IPS-20b (cell line): ENCODE measurements around the gene PARP11.

Experiments
- H3K27ac ChIP-seq: one replicate; pipeline ENCODE4 v1.5.1; 2013; ENCODE audit warnings: low read length
- H3K27me3 ChIP-seq: 2 replicates; pipeline ENCODE4 v1.6.1; 2013; ENCODE audit warnings: mild to moderate bottlenecking, low read length, inconsistent platforms; ENCODE audit not compliant: insufficient read depth
- H3K36me3 ChIP-seq: 2 replicates; pipeline ENCODE4 v1.6.1; 2013; ENCODE audit warnings: low read depth, mild to moderate bottlenecking, inconsistent platforms, low read length, moderate library complexity; ENCODE audit not compliant: insufficient read depth
- H3K4me1 ChIP-seq: 2 replicates; pipeline ENCODE4 v1.6.1; 2013; ENCODE audit warnings: mild to moderate bottlenecking, control low read depth, inconsistent platforms, low read length, moderate library complexity; ENCODE audit not compliant: insufficient read depth
- H3K4me3 ChIP-seq: 2 replicates; pipeline ENCODE4 v1.5.1; 2013; ENCODE audit warnings: mild to moderate bottlenecking, low read length, inconsistent platforms
- H3K9ac ChIP-seq: 2 replicates; pipeline ENCODE4 v1.6.1; 2013; ENCODE audit warnings: low read depth, mild to moderate bottlenecking, inconsistent platforms, low read length, moderate library complexity
- H3K9me3 ChIP-seq: 2 replicates; pipeline ENCODE4 v1.6.1; 2013; ENCODE audit warnings: mild to moderate bottlenecking, low read depth, low read length, inconsistent platforms; ENCODE audit not compliant: insufficient read depth

PARP11 gene

GRCh38 chr12:3838076-3838475 lies 35.1 kb downstream of the PARP11 start:
- no peak overlapping the region for H3K4me3 ChIP-seq
- H3K9ac ChIP-seq, result no peak overlapping the region
- no peaks in the 10 kb centered on the region for H3K9me3 ChIP-seq
- H3K27ac ChIP-seq, result no peak overlapping the region
- H3K27me3 ChIP-seq, result no peaks in the 10 kb centered on the region
- no peaks in the 10 kb centered on the region for H3K36me3 ChIP-seq
- H3K4me1 ChIP-seq, result 0 out of 2 replicates have a peak, but pooled peaks cover 5% of the 10 kb centered on the region

- Histone ChIP-seq H3K9ac (no peak overlapping the region), H3K4me3 (no peak overlapping the region), H3K27me3 (no peaks in the 10 kb centered on the region)
These were observed 36.1 kb downstream of the PARP11 start for GRCh38 chr12:3837049-3837448.

GRCh38 chr12:3836641-3837040 lies 36.6 kb downstream of the PARP11 start:
- H3K36me3 ChIP-seq, result no peaks in the 10 kb centered on the region

More at GRCh38 chr12:3837049-3837448, 36.1 kb downstream of the PARP11 start:
- no peaks in the 10 kb centered on the region for H3K36me3 ChIP-seq
- 0 out of 2 replicates have a peak, but pooled peaks cover 5% of the 10 kb centered on the region for H3K4me1 ChIP-seq
- H3K9me3 ChIP-seq, result no peaks in the 10 kb centered on the region
- no peak overlapping the region for H3K27ac ChIP-seq

GRCh38 chr12:3835914-3836313 lies 37.3 kb downstream of the PARP11 start:
- no peak overlapping the region for H3K4me3 ChIP-seq
- H3K36me3 ChIP-seq, result no peaks in the 10 kb centered on the region
- no peaks in the 10 kb centered on the region for H3K9me3 ChIP-seq
- H3K27ac ChIP-seq, result no peak overlapping the region
- 0 out of 2 replicates have a peak, but pooled peaks cover 5% of the 10 kb centered on the region for H3K4me1 ChIP-seq
- H3K9ac ChIP-seq, result no peak overlapping the region
- no peaks in the 10 kb centered on the region for H3K27me3 ChIP-seq

More at GRCh38 chr12:3836641-3837040, 36.6 kb downstream of the PARP11 start:
- no peak overlapping the region for H3K4me3 ChIP-seq
- no peak overlapping the region for H3K9ac ChIP-seq
- 0 out of 2 replicates have a peak, but pooled peaks cover 5% of the 10 kb centered on the region for H3K4me1 ChIP-seq
- H3K27me3 ChIP-seq, result no peaks in the 10 kb centered on the region
- no peak overlapping the region for H3K27ac ChIP-seq
- no peaks in the 10 kb centered on the region for H3K9me3 ChIP-seq

- H3K27me3 ChIP-seq, result no peaks in the 10 kb centered on the region
- H3K9ac ChIP-seq, result no peak overlapping the region
- no peak overlapping the region for H3K4me3 ChIP-seq
- 0 out of 2 replicates have a peak, but pooled peaks cover 5% of the 10 kb centered on the region for H3K4me1 ChIP-seq
- no peak overlapping the region for H3K27ac ChIP-seq
- H3K9me3 ChIP-seq, result no peaks in the 10 kb centered on the region
- H3K36me3 ChIP-seq, result no peaks in the 10 kb centered on the region
These were observed 38.4 kb downstream of the PARP11 start for GRCh38 chr12:3834774-3835173.

- no peak overlapping the region for H3K9ac ChIP-seq
- no peaks in the 10 kb centered on the region for H3K36me3 ChIP-seq
- H3K27me3 ChIP-seq, result no peaks in the 10 kb centered on the region
- H3K27ac ChIP-seq, result no peak overlapping the region
- H3K9me3 ChIP-seq, result no peaks in the 10 kb centered on the region
- 0 out of 2 replicates have a peak, but pooled peaks cover 5% of the 10 kb centered on the region for H3K4me1 ChIP-seq
- H3K4me3 ChIP-seq, result no peak overlapping the region
These were observed 39.4 kb downstream of the PARP11 start for GRCh38 chr12:3833670-3834310.

GRCh38 chr12:3832738-3833137 lies 40.5 kb downstream of the PARP11 start:
- no peak overlapping the region for H3K9ac ChIP-seq
- no peak overlapping the region for H3K4me3 ChIP-seq
- H3K27me3 ChIP-seq, result no peaks in the 10 kb centered on the region
- H3K36me3 ChIP-seq, result no peaks in the 10 kb centered on the region
- no peak overlapping the region for H3K27ac ChIP-seq
- no peaks in the 10 kb centered on the region for H3K9me3 ChIP-seq
- 0 out of 2 replicates have a peak, but pooled peaks cover 5% of the 10 kb centered on the region for H3K4me1 ChIP-seq

- H3K27ac ChIP-seq, result no peak overlapping the region
- H3K4me3 ChIP-seq, result no peak overlapping the region
- H3K9me3 ChIP-seq, result no peaks in the 10 kb centered on the region
- H3K4me1 ChIP-seq, result 0 out of 2 replicates have a peak, but pooled peaks cover 2% of the 10 kb centered on the region
- H3K27me3 ChIP-seq, result no peaks in the 10 kb centered on the region
- H3K36me3 ChIP-seq, result peaks cover 12% of the 10 kb centered on the region
- no peak overlapping the region for H3K9ac ChIP-seq
These were observed 44.3 kb downstream of the PARP11 start for GRCh38 chr12:3828888-3829287.

- Histone ChIP-seq H3K4me1 (no peaks in the 10 kb centered on the region), H3K27ac (no peak overlapping the region), H3K27me3 (no peaks in the 10 kb centered on the region), H3K9ac (no peak overlapping the region), H3K4me3 (no peak overlapping the region), H3K36me3 (peaks cover 12% of the 10 kb centered on the region), H3K9me3 (no peaks in the 10 kb centered on the region)
These were observed 45.7 kb downstream of the PARP11 start for GRCh38 chr12:3827301-3828000.

- H3K9ac ChIP-seq, result peak overlapping the region; percentile 51; the same call in 1 of the 2 replicates
- H3K4me3 ChIP-seq, result peak overlapping the region; percentile 35
- H3K27ac ChIP-seq, result no peak overlapping the region
- H3K27me3 ChIP-seq, result no peaks in the 10 kb centered on the region
- peaks cover 12% of the 10 kb centered on the region for H3K36me3 ChIP-seq
- H3K4me1 ChIP-seq, result peaks cover 15% of the 10 kb centered on the region
- H3K9me3 ChIP-seq, result no peaks in the 10 kb centered on the region
These were observed 51.8 kb downstream of the PARP11 start for GRCh38 chr12:3821441-3821840.

- Histone ChIP-seq H3K4me3 (no peak overlapping the region), H3K27me3 (no peaks in the 10 kb centered on the region), H3K9ac (no peak overlapping the region), H3K9me3 (no peaks in the 10 kb centered on the region), H3K36me3 (peaks cover 4% of the 10 kb centered on the region), H3K27ac (no peak overlapping the region), H3K4me1 (peaks cover 15% of the 10 kb centered on the region)
These were observed 53.1 kb downstream of the PARP11 start for GRCh38 chr12:3820122-3820521.

GRCh38 chr12:3816266-3816665 lies 56.9 kb downstream of the PARP11 start:
- Histone ChIP-seq H3K4me1 (peaks cover 10% of the 10 kb centered on the region), H3K9ac (no peak overlapping the region)

More at GRCh38 chr12:3816266-3816665, 56.9 kb downstream of the PARP11 start:
- H3K27ac ChIP-seq, result no peak overlapping the region
- H3K4me3 ChIP-seq, result no peak overlapping the region
- peaks cover 8% of the 10 kb centered on the region; the same call in 1 of the 2 replicates for H3K36me3 ChIP-seq
- H3K27me3 ChIP-seq, result no peaks in the 10 kb centered on the region
- H3K9me3 ChIP-seq, result no peaks in the 10 kb centered on the region
